HCT116 (cell line): ENCODE data around the gene TMTC2. TPM values are rescaled to one million over a fixed set of nuclear protein-coding genes. Genes with fewer than 3 reads are reported as not detected.

ENCODE experiments used
- ATAC-seq: fragments of 200-7000 bp; cut with Tn5 transposase; 2 replicates; pipeline ENCODE4 v1.9.1; 2020; ENCODE audit warnings: mild to moderate bottlenecking, moderate library complexity
- BruUV-seq: library from RNA; stranded (reverse); fragments of 400-500 nt; replicated peaks from 2 replicates; lab custom pipeline; 2021; lab: Mats Ljungman, UMichigan
- CTCF ChIA-PET: fragments of 300-600 bp; sonication (Branson Sonifier 250); formaldehyde crosslinking; loops from one replicate; lab custom pipeline; 2021; ENCODE audit warnings: antibody characterized with exemption; lab: Charles Lee
- POLR2A ChIA-PET: fragments of 300-600, 350-600 bp; sonication (Branson Sonifier 250); formaldehyde crosslinking; loops from one replicate; lab custom pipeline; 2021; ENCODE audit warnings: antibody characterized with exemption; lab: Charles Lee
- RAD21 ChIA-PET, 2 experiments: fragments of 300-600 bp; sonication (Branson Sonifier 250); formaldehyde crosslinking; loops; one replicate each; lab custom pipeline; 2023; ENCODE audit warnings: low total read pairs in 2 of 2; ENCODE audit not compliant: uncharacterized antibody in 2 of 2, unreplicated experiment in 2 of 2, low non-redundant PET in 1 of 2; lab: Charles Lee
- DNase-seq: peaks from one replicate; pipeline ENCODE4 v3.0.0-alpha.2; 2010; ENCODE audit warnings: low read depth, low spot score
- H2AFZ ChIP-seq: fragments of 200-600 bp; shearing (Covaris generic), sonication (generic); 2 replicates; pipeline ENCODE4 v1.6.1; 2017; ENCODE audit warnings: low read depth, mixed run types, mixed read lengths, antibody characterized with exemption, low read length; ENCODE audit not compliant: poor library complexity, severe bottlenecking
- H3K27ac ChIP-seq: 2 replicates; pipeline ENCODE4 v1.5.1; 2012; ENCODE audit warnings: low read depth, low read length
- H3K27me3 ChIP-seq: fragments of 200-600 bp; sonication (generic); 2 replicates; pipeline ENCODE4 v1.6.1; 2016; ENCODE audit warnings: mixed run types, low read length, mixed read lengths; ENCODE audit not compliant: insufficient read depth
- H3K36me3 ChIP-seq, 2 experiments: fragments of 200-500 bp in 1 of 2; fragments of 200-600 bp in 1 of 2; sonication (Bioruptor generic) in 1 of 2; sonication (generic) in 1 of 2; 2 replicates each; pipeline versions ENCODE4 v1.5.1 to v1.6.1; 2014 to 2016; ENCODE audit warnings: low read length in 2 of 2, inconsistent platforms in 1 of 2, mixed read lengths in 1 of 2, mixed run types in 1 of 2; ENCODE audit not compliant: insufficient read depth in 2 of 2, control insufficient read depth in 1 of 2
- H3K4me1 ChIP-seq, 2 experiments: fragments of 200-600 bp in 1 of 2; sonication (generic) in 1 of 2; 2 replicates each; pipeline versions ENCODE4 v1.5.1 to v1.6.1; 2012 to 2017; ENCODE audit warnings: low read length in 2 of 2, inconsistent platforms in 1 of 2, mild to moderate bottlenecking in 1 of 2, mixed read lengths in 1 of 2, mixed run types in 1 of 2, moderate library complexity in 1 of 2; ENCODE audit not compliant: insufficient read depth in 2 of 2, control insufficient read depth in 1 of 2
- H3K4me2 ChIP-seq: fragments of 200-600 bp; sonication (generic); 2 replicates; pipeline ENCODE4 v1.6.1; 2017; ENCODE audit warnings: mixed run types, low read length, mixed read lengths
- H3K4me3 ChIP-seq, 2 experiments: fragments of 200-600 bp in 1 of 2; sonication (generic) in 1 of 2; replicated peaks in 1 of 2; 2 replicates each; pipeline ENCODE4 v1.5.1; 2011 to 2016; ENCODE audit warnings: low read length in 2 of 2, control low read depth in 1 of 2, low read depth in 1 of 2, mild to moderate bottlenecking in 1 of 2, mixed read lengths in 1 of 2, mixed run types in 1 of 2
- H3K79me2 ChIP-seq: fragments of 200-600 bp; sonication (generic); 2 replicates; pipeline ENCODE4 v1.6.1; 2017; ENCODE audit warnings: mild to moderate bottlenecking, mixed run types, low read length, moderate library complexity, mixed read lengths; ENCODE audit not compliant: insufficient read depth
- H3K9ac ChIP-seq: fragments of 200-600 bp; sonication (generic); 2 replicates; pipeline ENCODE4 v1.6.1; 2016; ENCODE audit warnings: low read length, mixed read lengths
- H3K9me2 ChIP-seq: fragments of 200-600 bp; sonication (generic), shearing (Covaris generic); 2 replicates; pipeline ENCODE4 v1.6.1; 2017; ENCODE audit warnings: mixed run types, mild to moderate bottlenecking, moderate library complexity; ENCODE audit not compliant: insufficient read depth
- H3K9me3 ChIP-seq, 2 experiments: fragments of 200-500 bp in 1 of 2; fragments of 200-600 bp in 1 of 2; sonication (Bioruptor generic) in 1 of 2; sonication (generic) in 1 of 2; 2 replicates each; pipeline ENCODE4 v1.6.1; 2014 to 2017; ENCODE audit warnings: low read length in 2 of 2, mixed read lengths in 2 of 2, inconsistent platforms in 1 of 2, low read depth in 1 of 2, mild to moderate bottlenecking in 1 of 2, mixed run types in 1 of 2, moderate library complexity in 1 of 2; ENCODE audit not compliant: control insufficient read depth in 1 of 2, insufficient read depth in 1 of 2
- H4K20me1 ChIP-seq: fragments of 200-600 bp; sonication (generic), shearing (Covaris generic); 2 replicates; pipeline ENCODE4 v1.6.1; 2017; ENCODE audit warnings: mixed run types, mild to moderate bottlenecking, moderate library complexity; ENCODE audit not compliant: insufficient read depth
- EGR1 ChIP-seq: IDR thresholded peaks from 2 replicates; pipeline ENCODE4 v1.6.1; 2012; ENCODE audit warnings: low read depth
- EZH2 ChIP-seq: fragments of 200-600 bp; sonication (generic); IDR thresholded peaks from 2 replicates; pipeline ENCODE4 v1.6.1; 2017; ENCODE audit warnings: antibody characterized with exemption, mixed run types
- FOSL1 ChIP-seq: IDR thresholded peaks from 2 replicates; pipeline ENCODE4 v1.6.1; 2012; ENCODE audit warnings: low read depth
- RAD21 ChIP-seq: IDR thresholded peaks from 2 replicates; pipeline ENCODE4 v1.6.1; 2012; ENCODE audit warnings: low read depth, mild to moderate bottlenecking
- REST ChIP-seq: IDR thresholded peaks from 2 replicates; pipeline ENCODE4 v1.6.1; 2012; ENCODE audit warnings: low read depth
- SP1 ChIP-seq: IDR thresholded peaks from 2 replicates; pipeline ENCODE4 v1.6.1; 2012; ENCODE audit warnings: low read depth
- TCF7L2 ChIP-seq: IDR thresholded peaks from 2 replicates; pipeline ENCODE4 v1.7.0; 2011; ENCODE audit warnings: borderline replicate concordance, inconsistent platforms; ENCODE audit not compliant: insufficient read depth, insufficient read length; ENCODE audit errors: extremely low read depth
- YY1 ChIP-seq: IDR thresholded peaks from 2 replicates; pipeline ENCODE4 v1.6.1; 2011; ENCODE audit warnings: low read length, low read depth, moderate library complexity, mild to moderate bottlenecking; ENCODE audit not compliant: insufficient replicate concordance; ENCODE audit errors: extremely low read depth
- ZBTB33 ChIP-seq: IDR thresholded peaks from 2 replicates; pipeline ENCODE4 v1.6.1; 2011; ENCODE audit warnings: mild to moderate bottlenecking, low read length, moderate library complexity; ENCODE audit not compliant: insufficient replicate concordance; ENCODE audit errors: extremely low read depth
- intact Hi-C: fragments of 100-400 bp; cut with micrococcal nuclease; formaldehyde crosslinking; loops from 2 replicates; pipeline ENCODE4 v1.10.0; 2022
- total RNA-seq: library from RNA; stranded (reverse); gene quantifications from one replicate; pipeline ENCODE4 v1.2.1, GENCODE V29; 2021; ENCODE audit not compliant: unreplicated experiment

The TMTC2 gene
- total RNA-seq, 1 experiment from 2014 or later, result 11.5 TPM

- TF ChIP-seq ZBTB33, result no peak
These were observed 34.6 kb upstream of the TMTC2 start (continued) for GRCh38 chr12:82652071-82652470.

- H4K20me1 ChIP-seq, result no peaks in the 10 kb centered on the region
- H3K36me3 ChIP-seq, result no peaks in the 10 kb centered on the region
- H3K9me2 ChIP-seq, result no peaks in the 10 kb centered on the region
- peaks cover 14 to 22% of the 10 kb centered on the region in 2 experiments for H3K4me1 ChIP-seq
- no peak for TF ChIP-seq ZBTB33
- TF ChIP-seq TCF7L2, result no peak
- no peak for TF ChIP-seq FOSL1
- no peak for TF ChIP-seq RAD21
- TF ChIP-seq EGR1, result no peak
- TF ChIP-seq EZH2, result no peak
- no peak for TF ChIP-seq REST
- TF ChIP-seq SP1, result no peak
- no peak for TF ChIP-seq YY1
- RAD21 ChIA-PET, result no interaction called here
- ATAC-seq (no peak), DNase-seq (no peak)
- no peak overlapping the region for H3K9ac ChIP-seq
- CTCF ChIA-PET, result no interaction called here
- no peaks in the 10 kb centered on the region for H3K9me3 ChIP-seq
- no peak overlapping the region for H3K4me2 ChIP-seq
- intact Hi-C loops, result no loop called here
- H3K27ac ChIP-seq, result no peak overlapping the region
- no TSS peak for BruUV-seq
- H3K27me3 ChIP-seq, result no peaks in the 10 kb centered on the region
- POLR2A ChIA-PET, result no interaction called here
- no peaks in the 10 kb centered on the region for H3K79me2 ChIP-seq
- no peak overlapping the region for H3K4me3 ChIP-seq
- H2AFZ ChIP-seq, result no peak overlapping the region
These were observed 31.0 kb upstream of the TMTC2 start for GRCh38 chr12:82655751-82656150.
